ENCODE measurements around the gene WWOX.

WWOX gene

DNA sequence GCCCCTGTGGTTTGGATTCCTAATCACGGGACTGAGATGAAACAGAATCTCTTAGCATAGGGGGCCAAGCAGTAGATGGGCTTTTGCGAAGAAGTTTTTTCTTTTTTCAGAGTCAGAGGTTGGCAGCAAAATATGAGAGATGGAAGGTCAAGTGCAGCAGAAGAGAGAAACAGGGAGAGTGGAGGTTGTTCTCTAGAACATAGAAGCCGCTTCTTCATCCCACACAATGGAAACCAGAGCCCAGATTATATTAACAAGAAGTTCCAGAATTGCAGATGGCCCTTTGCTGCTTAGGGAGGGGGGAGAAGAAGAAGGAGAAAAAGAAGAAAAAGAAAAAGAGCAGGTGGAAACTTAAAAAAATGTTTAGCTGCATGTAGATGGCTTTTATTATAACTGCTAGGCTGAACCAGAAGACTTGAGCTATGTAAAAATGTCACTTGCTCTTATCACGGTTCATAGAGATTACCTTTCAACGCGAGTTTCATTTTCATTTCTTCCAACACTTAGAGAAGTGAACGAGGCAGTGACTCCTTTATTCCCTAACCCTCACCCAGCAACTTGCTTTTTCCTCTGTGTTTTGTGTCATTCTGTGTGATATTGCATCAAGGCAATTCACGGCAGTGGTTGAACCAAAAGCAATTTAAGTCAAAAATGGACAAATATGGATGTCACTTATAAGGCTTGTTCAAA, 737.5 kb downstream of the WWOX start:
- no peak overlapping the region for H2AFZ ChIP-seq (ENCODE audit: low read depth)
- H3K79me2 ChIP-seq (ENCODE audit: insufficient read depth, low read depth), result no peaks in the 10 kb centered on the region
- H3K27ac ChIP-seq, result no peak overlapping the region
- no peak overlapping the region for H3K4me2 ChIP-seq
- no peaks in the 10 kb centered on the region for H4K20me1 ChIP-seq (ENCODE audit: insufficient read depth)
- no peaks in the 10 kb centered on the region for H3K36me3 ChIP-seq (ENCODE audit: insufficient read depth)
- H3K4me1 ChIP-seq (ENCODE audit: low read depth, poor library complexity, severe bottlenecking), result no peaks in the 10 kb centered on the region
- H3K9ac ChIP-seq, result no peak overlapping the region
- no peaks in the 10 kb centered on the region for H3K27me3 ChIP-seq (ENCODE audit: insufficient read depth, low read depth)
- no peak overlapping the region for H3K4me3 ChIP-seq (IDR thresholded peaks at IDR 0.05; ENCODE audit: insufficient read depth, low read depth, low read length)
- TF ChIP-seq, protein P1, sequence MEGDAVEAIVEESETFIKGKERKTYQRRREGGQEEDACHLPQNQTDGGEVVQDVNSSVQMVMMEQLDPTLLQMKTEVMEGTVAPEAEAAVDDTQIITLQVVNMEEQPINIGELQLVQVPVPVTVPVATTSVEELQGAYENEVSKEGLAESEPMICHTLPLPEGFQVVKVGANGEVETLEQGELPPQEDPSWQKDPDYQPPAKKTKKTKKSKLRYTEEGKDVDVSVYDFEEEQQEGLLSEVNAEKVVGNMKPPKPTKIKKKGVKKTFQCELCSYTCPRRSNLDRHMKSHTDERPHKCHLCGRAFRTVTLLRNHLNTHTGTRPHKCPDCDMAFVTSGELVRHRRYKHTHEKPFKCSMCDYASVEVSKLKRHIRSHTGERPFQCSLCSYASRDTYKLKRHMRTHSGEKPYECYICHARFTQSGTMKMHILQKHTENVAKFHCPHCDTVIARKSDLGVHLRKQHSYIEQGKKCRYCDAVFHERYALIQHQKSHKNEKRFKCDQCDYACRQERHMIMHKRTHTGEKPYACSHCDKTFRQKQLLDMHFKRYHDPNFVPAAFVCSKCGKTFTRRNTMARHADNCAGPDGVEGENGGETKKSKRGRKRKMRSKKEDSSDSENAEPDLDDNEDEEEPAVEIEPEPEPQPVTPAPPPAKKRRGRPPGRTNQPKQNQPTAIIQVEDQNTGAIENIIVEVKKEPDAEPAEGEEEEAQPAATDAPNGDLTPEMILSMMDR (conservative IDR thresholded peaks at IDR 0.05; ENCODE audit: low read depth, low read length), result no peak

DNA sequence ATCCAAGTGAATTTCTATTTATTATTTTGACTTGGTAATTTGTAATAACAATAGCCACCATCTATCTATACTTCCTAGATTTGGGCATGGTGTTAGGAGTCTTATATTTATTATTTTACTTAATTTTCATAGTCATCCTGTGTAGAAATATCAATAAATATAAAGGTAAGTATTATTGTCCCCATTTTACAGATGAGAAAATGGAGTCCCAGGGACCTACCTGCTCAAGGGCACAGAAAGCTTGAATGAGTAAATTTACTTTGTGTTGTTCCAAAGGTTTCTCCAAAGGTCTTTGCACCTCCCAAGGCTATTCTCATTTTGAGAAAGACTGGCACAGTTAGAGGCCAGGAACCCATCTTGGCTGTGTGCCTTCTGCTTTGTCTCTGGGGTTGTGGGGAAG, 738.3 kb downstream of the WWOX start:
- TF ChIP-seq, protein P1 (conservative IDR thresholded peaks at IDR 0.05; ENCODE audit: low read depth, low read length), result no peak
- H3K4me1 ChIP-seq (ENCODE audit: low read depth, poor library complexity, severe bottlenecking), result no peaks in the 10 kb centered on the region
- no peaks in the 10 kb centered on the region for H4K20me1 ChIP-seq (ENCODE audit: insufficient read depth)
- H3K27ac ChIP-seq, result no peak overlapping the region
- no peak overlapping the region for H3K9ac ChIP-seq
- H3K4me3 ChIP-seq (IDR thresholded peaks at IDR 0.05; ENCODE audit: insufficient read depth, low read depth, low read length), result no peak overlapping the region
- H2AFZ ChIP-seq (ENCODE audit: low read depth), result no peak overlapping the region
- H3K4me2 ChIP-seq, result no peak overlapping the region
- no peaks in the 10 kb centered on the region for H3K36me3 ChIP-seq (ENCODE audit: insufficient read depth)
- no peaks in the 10 kb centered on the region for H3K79me2 ChIP-seq (ENCODE audit: insufficient read depth, low read depth)
- no peaks in the 10 kb centered on the region for H3K27me3 ChIP-seq (ENCODE audit: insufficient read depth, low read depth)

DNA sequence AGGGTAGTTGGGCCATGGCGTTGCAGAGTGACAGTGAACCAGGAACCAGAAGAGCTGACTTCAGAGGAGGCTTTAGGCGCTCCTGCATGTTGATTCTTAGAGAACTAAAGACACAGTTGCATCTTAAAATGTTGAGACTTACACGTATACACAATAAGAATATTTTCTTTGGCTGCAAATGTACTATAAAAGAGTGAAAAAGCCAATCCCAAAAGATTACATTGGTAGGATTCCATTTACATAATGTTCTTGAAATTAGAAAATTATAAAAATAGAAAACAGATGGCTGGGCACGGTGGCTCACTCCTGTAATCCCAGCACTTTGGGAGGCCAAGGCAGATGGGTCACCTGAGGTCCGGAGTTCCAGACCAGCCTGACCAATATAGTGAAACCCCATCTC, 738.8 kb downstream of the WWOX start:
- no peaks in the 10 kb centered on the region for H4K20me1 ChIP-seq (ENCODE audit: insufficient read depth)
- no peak overlapping the region for H3K27ac ChIP-seq
- H3K4me3 ChIP-seq (IDR thresholded peaks at IDR 0.05; ENCODE audit: insufficient read depth, low read depth, low read length), result no peak overlapping the region
- H3K9ac ChIP-seq, result no peak overlapping the region
- H3K27me3 ChIP-seq (ENCODE audit: insufficient read depth, low read depth), result no peaks in the 10 kb centered on the region
- H3K79me2 ChIP-seq (ENCODE audit: insufficient read depth, low read depth), result no peaks in the 10 kb centered on the region
- H2AFZ ChIP-seq (ENCODE audit: low read depth), result no peak overlapping the region
- H3K36me3 ChIP-seq (ENCODE audit: insufficient read depth), result no peaks in the 10 kb centered on the region
- TF ChIP-seq, protein P1 (conservative IDR thresholded peaks at IDR 0.05; ENCODE audit: low read depth, low read length), result no peak
- no peaks in the 10 kb centered on the region for H3K4me1 ChIP-seq (ENCODE audit: low read depth, poor library complexity, severe bottlenecking)
- no peak overlapping the region for H3K4me2 ChIP-seq

DNA sequence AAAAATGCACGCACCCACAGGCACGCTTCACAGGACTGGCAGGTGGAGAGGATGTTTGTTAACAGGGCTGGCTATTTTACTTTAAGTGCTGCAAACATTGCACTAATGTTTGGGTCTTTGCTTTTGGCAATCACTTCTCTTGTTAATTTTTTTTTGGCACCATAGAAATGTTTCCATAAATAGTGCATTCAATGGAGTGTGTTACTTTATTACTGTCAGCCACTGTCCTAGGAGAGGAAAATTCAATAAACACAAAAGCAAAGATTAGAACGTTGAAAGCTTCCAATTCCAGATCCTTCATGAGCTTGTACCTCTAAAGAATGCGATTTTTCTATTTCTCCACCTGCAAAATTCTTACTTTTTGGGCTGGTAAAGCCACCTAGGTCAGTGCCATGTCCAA, 743.5 kb downstream of the WWOX start:
- H3K4me1 ChIP-seq (ENCODE audit: low read depth, poor library complexity, severe bottlenecking), result no peaks in the 10 kb centered on the region
- no peaks in the 10 kb centered on the region for H3K27me3 ChIP-seq (ENCODE audit: insufficient read depth, low read depth)
- H3K4me2 ChIP-seq, result no peak overlapping the region
- no peaks in the 10 kb centered on the region for H3K36me3 ChIP-seq (ENCODE audit: insufficient read depth)
- no peak overlapping the region for H3K4me3 ChIP-seq (IDR thresholded peaks at IDR 0.05; ENCODE audit: insufficient read depth, low read depth, low read length)
- TF ChIP-seq, protein P1 (conservative IDR thresholded peaks at IDR 0.05; ENCODE audit: low read depth, low read length), result no peak
- H3K27ac ChIP-seq, result no peak overlapping the region
- no peaks in the 10 kb centered on the region for H4K20me1 ChIP-seq (ENCODE audit: insufficient read depth)
- no peak overlapping the region for H3K9ac ChIP-seq
- H3K79me2 ChIP-seq (ENCODE audit: insufficient read depth, low read depth), result no peaks in the 10 kb centered on the region
- no peak overlapping the region for H2AFZ ChIP-seq (ENCODE audit: low read depth)

All from KMS-11 (cell line).